Thyroid gland (tissue), 4 donors: ENCODE results near the gene PKM. TPM values are rescaled to one million over a fixed set of nuclear protein-coding genes. Genes with fewer than 3 reads are reported as not detected.
A peak's percentile ranks its signal among the peaks of the same experiment; 100 is the strongest.

Experiments used
- DNase-seq, 2 donors: peaks; one replicate each; pipeline ENCODE4 v3.0.0-alpha.2; 2019
- H3K27ac ChIP-seq, 3 donors: fragments of 200-600 bp; sonication (generic); 1 replicate in 2 of 3; 2 replicates in 1 of 3; pipeline ENCODE4 v1.5.1; 2016 to 2019; ENCODE audit warnings: mild to moderate bottlenecking in 1 of 3, moderate library complexity in 1 of 3
- H3K27me3 ChIP-seq: fragments of 200-600 bp; sonication (generic); one replicate; pipeline ENCODE4 v1.5.1; 2019
- H3K36me3 ChIP-seq, 2 donors: fragments of 200-600 bp; sonication (generic); one replicate each; pipeline ENCODE4 v1.5.1; 2016 to 2019
- H3K4me1 ChIP-seq, 2 donors: fragments of 200-600 bp; sonication (generic); one replicate each; pipeline ENCODE4 v1.5.1; 2017 to 2019
- H3K4me3 ChIP-seq, 3 donors: fragments of 200-600 bp; sonication (generic); replicated peaks in 1 of 3; 1 replicate in 2 of 3; 2 replicates in 1 of 3; pipeline ENCODE4 v1.5.1; 2016; ENCODE audit warnings: mild to moderate bottlenecking in 1 of 3
- H3K9me3 ChIP-seq: fragments of 200-600 bp; sonication (generic); one replicate; pipeline ENCODE4 v1.5.1; 2017
- CTCF ChIP-seq, 6 experiments: fragments of 200-600 bp in 3 of 6; fragments of 450-650 bp in 3 of 6; sonication (generic) in 3 of 6; IDR thresholded peaks; one replicate each; pipeline ENCODE4 v1.5.1; 2016 to 2019; ENCODE audit warnings: antibody characterized with exemption in 6 of 6, mild to moderate bottlenecking in 2 of 6, inconsistent platforms in 1 of 6, moderate library complexity in 1 of 6
- POLR2A ChIP-seq, 2 donors: fragments of 450-650 bp; IDR thresholded peaks; one replicate each; pipeline ENCODE4 v1.6.1; 2017; ENCODE audit warnings: antibody characterized with exemption in 2 of 2, mild to moderate bottlenecking in 2 of 2, moderate library complexity in 1 of 2
- WGBS, 2 donors: methylation state at CpG; one replicate each; pipeline ENCODE4 v1.1.5; 2017; 5-methylcytosine and 5-hydroxymethylcytosine counted together
- intact Hi-C: fragments of 100-400 bp; cut with DNase I; formaldehyde crosslinking; loops from one replicate; pipeline ENCODE4 v1.15.1; 2023
- total RNA-seq, 4 donors: library from RNA; depleted of rRNA; stranded (reverse); fragments of >200 nt; gene quantifications; one replicate each; pipeline ENCODE4 v1.2.3, GENCODE V29; 2016

PKM gene
- total RNA-seq, 4 donors from 2014 or later: 270 to 587 (median 340) TPM

- no peaks in the 10 kb centered on the region for H3K9me3 ChIP-seq
- peaks cover 35 to 45% of the 10 kb centered on the region in 2 donors for H3K4me1 ChIP-seq
- H3K4me3 ChIP-seq: no peak overlapping the region
- intact Hi-C loops: no loop called here
- no peaks in the 10 kb centered on the region for H3K27me3 ChIP-seq
- 66% methylated on average over 8 of the region's 8 CpGs for WGBS, 2 donors
- TF ChIP-seq POLR2A (IDR thresholded peaks at IDR 0.05): no peak
- TF ChIP-seq CTCF (IDR thresholded peaks at IDR 0.05): no peak
- no peak for DNase-seq
- H3K27ac ChIP-seq: peak overlapping the region; percentile 8 to 45 (median 44)
- H3K36me3 ChIP-seq: no peaks in the 10 kb centered on the region
Observed at GRCh38 chr15:72227192-72227586, 3.8 kb downstream of the PKM start.

- intact Hi-C loops: no loop called here
- Histone ChIP-seq H3K27ac (no peak overlapping the region), H3K9me3 (no peaks in the 10 kb centered on the region), H3K36me3 (peaks cover 6 to 7% of the 10 kb centered on the region in 2 donors), H3K4me3 (no peak overlapping the region), H3K4me1 (peaks cover 19 to 34% of the 10 kb centered on the region in 2 donors), H3K27me3 (no peaks in the 10 kb centered on the region)
- no peak for DNase-seq
- 91 to 95% methylated on average over 10 of the region's 10 CpGs for WGBS, 2 donors
- TF ChIP-seq CTCF (IDR thresholded peaks at IDR 0.05) (no peak), POLR2A (IDR thresholded peaks at IDR 0.05) (no peak)
Observed at GRCh38 chr15:72223278-72223677, 7.7 kb downstream of the PKM start.

GRCh38 chr15:72222393-72222792, 8.6 kb downstream of the PKM start:
- Histone ChIP-seq H3K27ac (no peak overlapping the region), H3K27me3 (no peaks in the 10 kb centered on the region), H3K9me3 (no peaks in the 10 kb centered on the region), H3K4me3 (no peak overlapping the region), H3K4me1 (peaks cover 13 to 27% of the 10 kb centered on the region in 2 donors), H3K36me3 (peaks cover 15 to 16% of the 10 kb centered on the region in 2 donors)
- intact Hi-C loops: no loop called here
- TF ChIP-seq CTCF (IDR thresholded peaks at IDR 0.05): no peak
- no peak for TF ChIP-seq POLR2A (IDR thresholded peaks at IDR 0.05)
- WGBS, 2 donors: 77 to 91% methylated on average over 3 to 4 of the region's 4 CpGs
- no peak for DNase-seq

- intact Hi-C loops: no loop called here
- no peaks in the 10 kb centered on the region for H3K9me3 ChIP-seq
- no peaks in the 10 kb centered on the region for H3K27me3 ChIP-seq
- H3K4me3 ChIP-seq: no peak overlapping the region
- DNase-seq: no peak
- no peak overlapping the region for H3K27ac ChIP-seq
- H3K36me3 ChIP-seq: peaks cover 32 to 33% of the 10 kb centered on the region in 2 donors
- H3K4me1 ChIP-seq: peaks cover 2 to 9% of the 10 kb centered on the region in 2 donors
- WGBS, 2 donors: 93 to 100% methylated on average over 1 of the region's 1 CpG
- no peak for TF ChIP-seq POLR2A (IDR thresholded peaks at IDR 0.05)
- TF ChIP-seq CTCF (IDR thresholded peaks at IDR 0.05): no peak
Observed at GRCh38 chr15:72220687-72221086, 10.3 kb downstream of the PKM start.

- no peaks in the 10 kb centered on the region for H3K9me3 ChIP-seq
- intact Hi-C loops: no loop called here
- WGBS, 2 donors: 84 to 91% methylated on average over 4 of the region's 4 CpGs
- no peak overlapping the region for H3K27ac ChIP-seq
- no peaks in the 10 kb centered on the region for H3K27me3 ChIP-seq
- TF ChIP-seq POLR2A (IDR thresholded peaks at IDR 0.05) (no peak), CTCF (IDR thresholded peaks at IDR 0.05) (no peak)
- peaks cover 58 to 59% of the 10 kb centered on the region in 2 donors for H3K36me3 ChIP-seq
- no peak for DNase-seq
- no peak overlapping the region for H3K4me3 ChIP-seq
- peaks cover 0 to 4% of the 10 kb centered on the region in 2 donors for H3K4me1 ChIP-seq
Observed at GRCh38 chr15:72217216-72217615, 13.8 kb downstream of the PKM start.
